NCI-H460 (cell line): ENCODE measurements around the gene ARHGAP27. TPM values are rescaled to one million over a fixed set of nuclear protein-coding genes. Genes with fewer than 3 reads are reported as not detected.
"Not testable (repeated sequence)": the region's sequence is repeated elsewhere in the genome, so short reads cannot be mapped to it uniquely, and the experiment has no call there.

ENCODE experiments used
- DNase-seq: peaks from one replicate; pipeline ENCODE4 v3.0.0-alpha.2; 2016; ENCODE audit warnings: low read depth; ENCODE audit errors: extremely low read depth
- polyA plus RNA-seq: library from polyadenylated mRNA; depleted of rRNA; stranded (reverse); fragments of >200 nt; gene quantifications from 2 replicates; pipeline ENCODE4 v1.2.3, GENCODE V29; 2014; cell fraction: nucleus; rRNA removed
- total RNA-seq: library from RNA; depleted of rRNA; stranded (reverse); fragments of >200 nt; shearing (Covaris generic); gene quantifications from 2 replicates; pipeline ENCODE4 v1.2.3, GENCODE V29; 2014; rRNA removed

ARHGAP27 gene, protein sequence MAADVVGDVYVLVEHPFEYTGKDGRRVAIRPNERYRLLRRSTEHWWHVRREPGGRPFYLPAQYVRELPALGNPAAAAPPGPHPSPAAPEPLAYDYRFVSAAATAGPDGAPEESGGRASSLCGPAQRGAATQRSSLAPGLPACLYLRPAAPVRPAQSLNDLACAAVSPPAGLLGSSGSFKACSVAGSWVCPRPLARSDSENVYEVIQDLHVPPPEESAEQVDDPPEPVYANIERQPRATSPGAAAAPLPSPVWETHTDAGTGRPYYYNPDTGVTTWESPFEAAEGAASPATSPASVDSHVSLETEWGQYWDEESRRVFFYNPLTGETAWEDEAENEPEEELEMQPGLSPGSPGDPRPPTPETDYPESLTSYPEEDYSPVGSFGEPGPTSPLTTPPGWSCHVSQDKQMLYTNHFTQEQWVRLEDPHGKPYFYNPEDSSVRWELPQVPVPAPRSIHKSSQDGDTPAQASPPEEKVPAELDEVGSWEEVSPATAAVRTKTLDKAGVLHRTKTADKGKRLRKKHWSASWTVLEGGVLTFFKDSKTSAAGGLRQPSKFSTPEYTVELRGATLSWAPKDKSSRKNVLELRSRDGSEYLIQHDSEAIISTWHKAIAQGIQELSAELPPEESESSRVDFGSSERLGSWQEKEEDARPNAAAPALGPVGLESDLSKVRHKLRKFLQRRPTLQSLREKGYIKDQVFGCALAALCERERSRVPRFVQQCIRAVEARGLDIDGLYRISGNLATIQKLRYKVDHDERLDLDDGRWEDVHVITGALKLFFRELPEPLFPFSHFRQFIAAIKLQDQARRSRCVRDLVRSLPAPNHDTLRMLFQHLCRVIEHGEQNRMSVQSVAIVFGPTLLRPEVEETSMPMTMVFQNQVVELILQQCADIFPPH
- total RNA-seq: 3.5 and 4.5 TPM in 2 replicates
- polyA plus RNA-seq: 20.2 and 32.4 TPM in 2 replicates

DNA sequence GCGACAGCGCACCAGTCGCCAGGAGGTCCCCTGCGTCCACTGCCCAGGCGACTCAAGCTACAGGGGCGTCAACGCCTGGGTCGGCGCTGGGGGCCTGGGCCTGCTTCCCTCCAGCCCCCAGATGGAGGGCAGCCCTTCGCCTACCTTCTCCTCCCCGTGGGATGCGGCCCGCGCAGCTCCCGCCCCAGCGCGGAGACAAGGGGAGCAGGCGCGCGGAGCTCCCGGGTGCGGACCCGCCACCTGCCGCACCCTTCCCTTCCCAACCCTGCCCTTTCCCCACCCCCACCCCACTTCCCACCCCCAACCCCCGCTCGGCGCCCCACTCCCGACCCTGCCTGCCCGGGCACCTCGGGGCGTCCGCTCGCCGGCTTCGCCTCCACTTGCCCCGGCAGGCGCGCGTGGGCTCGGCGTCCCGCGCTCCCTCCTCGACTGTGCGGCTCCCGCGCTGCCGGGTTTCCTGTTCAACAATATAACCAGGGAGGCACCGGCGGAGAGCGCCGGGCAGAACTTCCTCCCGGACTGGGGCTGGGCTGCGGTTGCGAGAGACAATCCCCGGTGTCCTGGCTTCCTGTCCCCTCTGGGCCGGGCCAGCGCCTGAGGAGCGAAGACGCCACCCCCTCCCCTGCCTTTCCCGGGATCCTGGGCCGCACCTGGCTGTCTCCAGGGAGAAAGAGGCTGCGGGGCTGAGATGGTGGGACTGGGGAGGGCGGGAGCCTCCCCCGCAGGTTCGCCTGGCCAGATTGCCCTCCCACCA lies at the start of gene ARHGAP27:
ARHGAP27 (minus strand) TSS at position 466 of the 754 bp plus-strand sequence. CDS start 2,591 bp downstream, outside the sequence.
- DNase-seq: no peak

DNA sequence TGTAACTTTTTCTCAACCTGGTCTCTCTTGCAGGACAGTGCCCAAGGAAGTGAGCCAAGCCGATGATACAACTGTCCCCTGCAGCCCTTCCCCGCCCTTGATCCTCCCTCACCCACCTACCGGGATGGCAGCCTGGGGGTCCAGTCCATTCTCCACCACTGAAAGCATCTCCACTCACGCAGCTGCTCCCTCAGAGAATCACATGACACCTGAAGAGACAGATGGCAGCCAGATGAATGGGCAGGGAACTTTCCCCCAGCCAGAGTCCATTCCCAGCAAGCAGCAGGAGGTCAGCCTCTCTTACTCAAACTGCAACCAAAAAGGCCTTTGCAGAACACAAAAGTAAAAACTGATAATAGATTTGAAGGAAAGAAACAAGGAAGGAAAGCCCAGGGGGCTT lies 49.6 kb upstream of the ARHGAP27 start:
- not testable (repeated sequence) for DNase-seq

DNA sequence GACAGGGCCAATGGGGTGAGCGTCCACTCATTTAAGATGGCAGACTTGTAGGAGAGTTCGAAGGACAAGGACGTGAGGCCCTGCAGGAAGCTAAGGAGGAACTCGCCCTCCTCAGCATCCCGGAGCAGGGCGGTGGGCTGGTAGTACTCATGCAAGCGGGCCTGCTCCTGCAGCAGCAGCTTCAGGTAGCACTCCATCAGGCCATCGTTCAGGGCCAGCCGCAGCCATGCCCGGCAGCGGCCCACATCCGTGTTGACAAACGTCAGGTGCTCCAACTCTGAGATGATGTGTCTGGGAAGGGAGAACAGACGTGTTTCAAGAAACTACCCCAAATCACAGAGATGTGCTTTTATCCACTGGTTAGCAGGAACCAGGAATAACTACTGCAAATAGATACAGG lies 42.8 kb upstream of the ARHGAP27 start:
- not testable (repeated sequence) for DNase-seq

DNA sequence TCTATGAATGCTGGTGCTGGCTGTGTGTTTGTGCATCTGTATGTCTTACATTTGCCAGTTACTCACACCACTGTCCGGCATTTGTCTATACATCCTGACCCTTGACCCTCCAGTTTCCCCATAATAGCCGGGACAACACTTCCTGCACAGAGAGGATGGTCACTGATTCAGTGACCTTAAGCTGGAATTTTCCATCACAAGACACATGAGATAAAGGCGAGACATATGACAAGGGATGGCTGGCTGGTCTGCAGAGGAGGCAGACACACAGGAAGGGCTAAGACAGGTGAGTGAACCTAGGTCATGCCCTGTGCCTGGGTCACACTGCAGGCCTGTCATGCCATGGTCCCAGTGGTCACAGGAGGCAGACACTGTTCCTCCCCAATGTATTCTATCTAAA lies 39.6 kb upstream of the ARHGAP27 start:
- not testable (repeated sequence) for DNase-seq

DNA sequence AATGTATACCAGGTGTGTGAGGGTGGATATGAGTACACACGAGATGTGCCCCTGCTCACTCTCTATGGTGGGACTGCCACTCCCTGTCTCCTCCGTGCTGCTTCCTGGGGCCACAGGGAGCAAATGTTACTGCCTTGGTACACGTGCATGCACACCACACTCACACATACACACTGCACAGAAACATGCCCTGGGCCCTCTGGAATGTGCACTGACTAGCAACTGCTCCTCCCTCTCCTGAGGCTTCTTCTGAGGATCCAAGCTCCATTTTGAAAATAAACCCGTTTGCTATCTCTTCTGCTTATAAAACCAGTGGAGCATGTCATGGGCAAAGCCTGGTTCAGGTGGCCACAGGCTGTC lies 36.5 kb upstream of the ARHGAP27 start:
- DNase-seq: not testable (repeated sequence)

DNA sequence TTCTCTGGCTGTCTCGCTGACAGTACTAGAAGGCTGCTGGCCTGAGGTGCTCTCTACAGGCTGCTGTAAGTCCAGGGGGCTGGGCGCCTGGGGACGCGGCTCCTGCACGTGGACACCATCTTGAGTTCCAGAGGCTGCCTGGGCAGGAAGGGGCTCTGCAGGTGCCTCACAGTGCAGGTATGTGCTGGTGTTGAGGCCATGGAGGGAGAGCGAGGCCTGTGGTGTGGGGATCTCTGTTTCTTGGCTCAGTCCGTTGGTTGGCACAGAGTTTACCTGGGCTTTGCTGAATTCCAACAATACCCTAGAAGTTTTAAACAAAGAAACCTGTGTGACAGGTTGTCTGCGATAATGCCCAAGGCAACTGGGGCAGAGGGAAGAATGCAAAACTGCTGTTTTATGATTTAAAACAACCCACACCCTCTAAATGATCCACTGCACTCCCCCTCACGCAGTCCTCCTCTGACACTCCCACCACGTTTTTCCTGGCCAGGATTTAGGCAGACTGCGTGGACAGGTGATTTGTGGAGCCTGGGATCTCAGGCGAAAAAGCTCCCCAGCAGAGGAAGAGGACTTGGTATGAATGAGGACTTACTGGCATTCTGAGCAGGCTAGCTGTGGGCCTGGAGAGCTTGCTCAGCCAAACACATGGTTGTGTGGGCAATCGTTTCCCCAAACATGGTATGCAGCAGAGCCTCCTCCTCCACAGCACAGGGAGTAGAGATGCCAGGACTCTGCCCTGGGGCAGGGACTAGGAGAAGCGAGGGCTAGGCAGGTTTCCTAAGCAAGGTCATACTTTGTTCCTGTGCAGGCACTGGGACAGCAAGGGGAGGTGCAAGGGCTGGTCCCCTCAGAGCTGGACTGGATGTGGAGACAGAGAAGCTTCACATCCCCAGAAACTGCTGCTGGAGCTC lies 35.9 kb upstream of the ARHGAP27 start:
- DNase-seq: not testable (repeated sequence)

DNA sequence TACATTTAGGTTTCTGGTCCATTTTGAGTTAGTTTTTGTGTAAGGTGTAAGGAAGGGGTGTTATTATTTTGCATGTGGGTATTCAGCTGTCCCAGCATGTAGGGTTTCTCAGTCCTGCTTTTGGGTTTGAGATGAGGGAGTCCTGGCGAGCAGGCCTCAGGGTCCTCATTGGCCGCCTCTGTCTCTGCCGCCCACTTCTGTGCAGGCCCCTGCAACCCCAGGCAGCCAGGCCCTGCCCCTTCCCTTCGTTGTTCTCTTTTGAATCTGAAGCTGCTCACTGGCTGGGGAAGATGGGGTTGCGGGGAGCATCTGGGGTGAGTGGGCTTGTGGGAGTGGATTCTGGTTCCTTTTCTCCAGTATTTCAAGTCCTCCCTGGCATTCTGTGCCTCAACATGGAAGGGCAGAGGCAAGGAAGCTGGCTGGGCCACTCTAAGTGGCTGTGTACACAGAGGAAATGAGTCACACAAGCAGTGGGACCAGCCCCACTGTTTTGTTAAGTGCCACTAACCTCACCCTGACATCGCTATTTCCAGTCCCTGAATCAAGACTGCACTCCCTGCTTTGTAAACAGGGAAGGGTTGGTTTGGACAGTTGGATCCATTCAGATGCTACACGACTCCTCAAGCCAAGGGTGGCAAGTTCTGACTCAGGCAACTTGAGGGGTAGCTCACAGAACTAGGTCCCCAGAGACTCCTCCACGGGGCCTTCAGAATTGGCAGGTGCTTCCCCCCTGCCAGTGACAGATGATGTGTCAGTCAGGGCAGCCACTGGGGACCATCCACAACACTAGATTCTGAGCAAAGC lies 29.1 kb upstream of the ARHGAP27 start:
- DNase-seq: peak; percentile 49

DNA sequence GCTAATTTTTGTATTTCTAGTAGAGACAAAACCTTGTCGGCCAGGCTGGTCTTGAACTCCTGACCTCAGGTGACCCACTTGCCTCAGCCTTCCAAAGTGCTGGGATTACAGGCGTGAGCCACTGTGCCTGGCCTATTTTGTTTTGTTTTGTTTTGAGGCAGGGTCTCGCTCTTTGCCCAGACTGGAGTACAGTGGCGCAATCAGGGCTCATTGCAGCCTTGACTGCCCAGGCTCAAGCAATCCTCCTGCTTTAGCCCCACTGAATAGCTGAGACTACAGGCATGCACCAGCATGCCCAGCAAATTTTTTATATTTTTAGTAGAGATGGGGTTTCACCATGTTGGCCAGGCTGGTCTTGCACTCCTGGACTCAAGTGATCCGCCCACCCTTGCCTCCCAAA lies 27.8 kb upstream of the ARHGAP27 start:
- not testable (repeated sequence) for DNase-seq

DNA sequence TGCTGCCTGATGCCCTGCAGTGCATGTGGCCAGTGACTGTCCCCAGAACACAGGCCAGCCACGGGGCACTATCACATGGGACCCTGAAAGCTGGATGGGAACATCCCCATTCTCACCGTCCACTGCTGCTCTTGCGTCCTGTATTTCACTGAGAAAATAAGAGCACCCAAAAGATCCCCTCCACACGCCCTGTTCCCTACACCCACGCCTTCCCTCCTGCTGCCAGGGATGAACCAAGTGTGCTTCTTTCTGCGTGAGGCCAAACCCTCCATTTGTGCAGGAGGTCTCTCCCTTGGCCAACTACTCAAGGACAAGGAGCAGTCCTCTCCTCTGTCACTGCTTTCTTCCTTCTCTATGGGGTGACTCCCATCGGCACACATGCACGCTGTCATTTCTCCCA lies 21.7 kb upstream of the ARHGAP27 start:
- DNase-seq: not testable (repeated sequence)

DNA sequence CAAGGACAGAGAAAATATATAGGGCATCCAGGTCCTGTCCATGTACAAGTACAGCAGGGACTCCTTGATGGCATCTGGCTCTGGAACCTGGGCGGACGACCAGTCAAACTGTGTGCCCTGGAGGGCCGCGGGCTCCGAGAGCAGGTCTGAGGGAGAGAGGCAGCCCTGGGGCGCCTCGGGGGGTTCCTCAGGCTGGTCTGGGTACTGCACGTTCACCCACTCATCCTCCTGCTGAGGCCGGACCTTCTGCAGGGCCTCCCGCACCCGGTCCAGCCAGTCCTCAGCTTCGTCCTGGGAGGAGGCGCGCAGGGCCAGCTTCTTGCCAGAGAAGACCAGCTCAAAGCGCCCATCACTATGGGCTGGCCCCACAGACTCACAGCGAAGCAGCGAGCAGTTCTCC lies 21.1 kb upstream of the ARHGAP27 start:
- not testable (repeated sequence) for DNase-seq

DNA sequence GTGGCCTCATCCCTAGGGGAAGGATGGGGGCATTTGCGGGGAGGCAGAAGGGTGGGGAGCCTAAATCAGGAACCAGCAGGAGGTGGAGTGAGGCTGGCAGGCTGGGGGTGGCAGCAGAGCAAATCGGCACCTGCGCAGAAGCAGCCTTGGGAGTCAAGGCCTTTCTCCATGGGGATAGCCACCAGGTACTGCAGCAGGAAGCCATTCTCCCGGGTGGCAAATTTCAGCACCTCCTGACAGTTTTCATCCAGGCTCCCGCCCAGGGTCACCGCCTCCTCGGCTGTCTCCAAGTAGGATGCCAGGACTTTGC lies 20.5 kb upstream of the ARHGAP27 start:
- DNase-seq: not testable (repeated sequence)

DNA sequence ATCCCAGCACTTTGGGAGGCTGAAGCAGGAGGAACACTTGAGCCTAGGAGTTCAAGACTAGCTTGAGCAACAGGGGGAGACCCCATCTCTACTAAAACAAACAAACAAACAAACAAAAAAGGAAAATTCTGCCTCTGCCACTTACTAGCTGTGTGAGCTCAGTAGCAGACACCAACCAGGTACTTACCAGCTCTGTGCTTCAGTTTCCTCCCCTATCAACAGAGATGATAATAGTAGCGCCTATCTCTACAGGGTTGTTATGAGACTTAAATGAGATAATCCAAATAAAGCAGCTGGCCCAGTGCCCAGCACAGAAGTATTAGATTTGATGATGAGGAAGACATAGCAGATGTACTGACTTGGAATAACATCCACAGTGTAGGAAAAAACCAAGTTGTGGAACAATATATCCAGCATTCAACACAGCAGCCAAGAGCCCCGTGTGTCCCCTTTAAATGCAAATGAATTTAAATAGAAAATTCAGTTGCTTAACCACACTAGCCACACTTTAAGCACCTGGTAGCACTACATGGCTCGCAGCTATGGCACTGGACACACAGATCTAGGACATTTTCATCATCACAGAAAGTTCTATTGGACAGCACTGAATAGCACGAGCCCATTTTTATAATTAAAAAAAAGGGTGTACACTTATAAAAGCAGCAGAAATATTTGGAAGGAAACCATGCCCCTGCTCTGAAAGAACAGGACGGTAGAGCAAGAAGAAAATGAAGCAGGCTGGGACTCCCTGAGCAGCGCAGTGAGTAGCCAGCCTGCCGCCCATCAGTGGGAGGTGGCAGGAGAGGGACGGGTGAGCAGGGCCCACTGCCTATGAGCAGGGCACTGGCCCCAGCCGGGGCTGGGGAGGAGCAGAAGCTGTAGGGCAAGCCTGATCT lies 19.9 kb upstream of the ARHGAP27 start:
- DNase-seq: not testable (repeated sequence)

DNA sequence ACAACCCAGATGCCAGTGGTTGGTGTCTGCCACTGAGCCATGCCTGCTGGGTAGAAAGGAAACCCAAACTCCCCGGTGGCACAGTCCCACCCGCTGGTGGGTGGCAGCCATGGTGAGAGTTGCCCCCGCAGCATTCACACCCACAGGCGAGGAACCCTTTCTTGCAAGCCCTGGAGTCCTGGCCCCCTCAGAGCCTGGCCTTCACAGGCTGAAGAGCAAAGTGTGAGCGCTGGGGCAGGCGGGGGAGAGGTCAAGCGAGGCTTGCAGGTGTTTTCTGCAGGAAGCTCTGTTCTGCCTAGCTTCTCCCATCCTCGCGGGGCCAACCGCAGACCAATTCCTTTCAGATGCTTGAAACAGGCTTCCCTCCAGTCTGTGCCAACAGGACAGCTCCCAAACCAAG lies 19.0 kb upstream of the ARHGAP27 start:
- DNase-seq: not testable (repeated sequence)

DNA sequence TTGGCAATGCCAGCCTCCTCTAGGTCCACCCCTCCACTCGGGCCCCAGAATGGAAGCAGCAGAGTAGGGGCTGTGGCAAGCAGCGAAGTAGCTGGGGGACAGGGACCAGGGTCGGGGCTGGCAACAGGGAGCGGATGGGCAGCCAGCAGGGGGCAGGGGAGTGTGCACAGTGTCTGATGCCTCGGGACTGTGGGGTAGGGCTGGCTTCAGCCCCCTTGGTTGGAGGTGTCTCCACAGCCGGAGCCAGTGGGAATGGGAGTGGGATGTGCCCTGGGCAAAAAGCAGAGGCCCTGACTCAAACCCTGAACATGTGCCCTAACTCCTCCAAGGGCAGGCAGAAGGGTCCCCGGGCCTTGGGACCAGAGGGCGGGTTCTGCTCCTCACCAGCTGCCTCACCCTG lies 18.5 kb upstream of the ARHGAP27 start:
- DNase-seq: no peak

DNA sequence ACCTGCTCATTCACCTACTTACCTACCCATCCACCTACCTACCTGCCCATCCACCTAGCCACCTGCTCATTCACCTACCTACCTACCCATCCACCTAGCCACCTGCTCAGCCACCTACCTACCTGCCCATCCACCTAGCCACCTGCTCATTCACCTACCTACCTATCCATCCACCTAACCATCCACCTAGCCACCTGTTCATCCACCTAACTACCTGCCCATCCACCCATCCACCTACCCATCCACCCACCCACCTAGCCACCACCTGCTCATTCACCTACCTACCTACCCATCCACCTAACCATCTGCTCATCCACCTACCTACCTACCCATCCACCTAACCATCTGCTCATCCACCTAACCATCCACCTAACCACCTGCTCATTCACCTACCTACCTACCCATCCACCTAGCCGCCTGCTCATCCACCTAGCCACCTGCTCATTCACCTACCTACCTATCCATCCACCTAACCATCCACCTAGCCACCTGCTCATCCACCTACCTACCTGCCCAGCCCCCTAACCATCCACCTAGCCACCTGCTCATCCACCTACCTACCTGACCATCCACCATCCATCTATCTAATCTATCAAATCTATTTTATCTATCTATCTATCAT lies 17.1 kb upstream of the ARHGAP27 start:
- not testable (repeated sequence) for DNase-seq

DNA sequence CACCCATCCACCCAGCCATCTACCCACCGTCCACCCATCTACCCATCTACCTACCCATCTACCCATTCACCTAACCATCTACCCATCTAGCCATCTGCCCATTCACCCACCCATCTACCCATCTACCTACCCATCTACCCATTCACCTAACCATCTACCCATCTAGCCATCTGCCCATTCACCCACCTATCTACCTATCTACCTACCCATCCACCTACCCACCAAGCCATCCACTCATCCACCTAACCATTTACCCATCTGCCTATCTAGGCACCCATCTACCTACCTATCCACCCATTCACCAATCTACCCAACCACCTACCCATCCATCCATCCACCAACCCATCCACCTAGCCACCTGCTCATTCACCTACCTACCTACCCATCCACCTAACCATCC lies 16.6 kb upstream of the ARHGAP27 start:
- DNase-seq: not testable (repeated sequence)

DNA sequence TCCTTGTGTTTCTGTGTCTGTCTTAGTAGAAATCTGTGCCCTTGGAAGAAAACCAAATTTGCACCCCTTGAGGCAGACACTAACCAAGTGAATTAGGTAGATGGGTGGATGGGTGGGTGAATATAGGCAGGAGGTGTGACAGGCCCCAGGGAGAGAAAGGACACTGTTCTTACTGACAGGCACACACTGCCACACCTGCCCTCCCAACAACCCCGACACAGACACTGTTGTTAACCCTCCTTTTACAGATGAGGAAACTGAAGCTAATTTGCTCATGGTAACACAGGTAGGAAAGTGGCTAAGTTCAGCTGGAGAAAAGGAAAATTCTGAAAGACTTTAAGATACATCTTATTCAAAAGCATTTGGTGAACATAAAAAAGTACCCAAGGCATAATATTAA lies 15.8 kb upstream of the ARHGAP27 start:
- not testable (repeated sequence) for DNase-seq
